Epithelial cell of proximal tubule (primary cell): ENCODE measurements around the gene PLCH2. TPM values are rescaled to one million over a fixed set of nuclear protein-coding genes. Genes with fewer than 3 reads are reported as not detected.

Source experiments
- DNase-seq: peaks from one replicate; pipeline ENCODE4 v3.0.0-alpha.2; 2011; ENCODE audit warnings: low read depth
- H3K4me3 ChIP-seq: 2 replicates; pipeline ENCODE4 v1.5.1; 2011; ENCODE audit warnings: low read depth, mild to moderate bottlenecking, low read length
- CTCF ChIP-seq: conservative IDR thresholded peaks from 2 replicates; pipeline ENCODE4 v1.5.1; 2012; ENCODE audit warnings: low read depth, mild to moderate bottlenecking, low read length
- total RNA-seq: library from RNA; depleted of rRNA; stranded (reverse); fragments of >200 nt; gene quantifications from 2 replicates; pipeline ENCODE4 v1.2.3, GENCODE V29; 2015

PLCH2 gene
- total RNA-seq, 1 donor from 2014 or later, result 0.12 TPM

- TF ChIP-seq CTCF, result no peak
- no peak for DNase-seq
- no peak overlapping the region for H3K4me3 ChIP-seq
Observed at GRCh38 chr1:2481885-2482284, 5.8 kb downstream of the PLCH2 start.

GRCh38 chr1:2482588-2482987 is 6.5 kb downstream of the PLCH2 start:
- DNase-seq, result no peak
- no peak for TF ChIP-seq CTCF
- no peak overlapping the region for H3K4me3 ChIP-seq

- DNase-seq, result no peak
- no peak overlapping the region for H3K4me3 ChIP-seq
- no peak for TF ChIP-seq CTCF
Observed at GRCh38 chr1:2483026-2483425, 6.9 kb downstream of the PLCH2 start.

- TF ChIP-seq CTCF, result no peak
- no peak overlapping the region for H3K4me3 ChIP-seq
- DNase-seq, result no peak
Observed at GRCh38 chr1:2483970-2484369, 7.9 kb downstream of the PLCH2 start.

- no peak for TF ChIP-seq CTCF
- H3K4me3 ChIP-seq, result no peak overlapping the region
- DNase-seq, result no peak
Observed at GRCh38 chr1:2486041-2486440, 10.0 kb downstream of the PLCH2 start.

- no peak for TF ChIP-seq CTCF
- DNase-seq, result no peak
- H3K4me3 ChIP-seq, result no peak overlapping the region
Observed at GRCh38 chr1:2486558-2486957, 10.5 kb downstream of the PLCH2 start.

GRCh38 chr1:2488688-2489087 is 12.6 kb downstream of the PLCH2 start:
- DNase-seq, result no peak
- TF ChIP-seq CTCF, result no peak
- H3K4me3 ChIP-seq, result no peak overlapping the region
